GM12878 (cell line): ENCODE data around the gene TTC39C.

Experiments
- CBX3 ChIP-seq: fragments of 200-600 bp; sonication (generic); IDR thresholded peaks from 2 replicates; pipeline ENCODE4 v1.6.1; 2016; ENCODE audit warnings: low read depth, borderline replicate concordance
- ETV6 ChIP-seq, 2 experiments: fragments of 450-650 bp in 1 of 2; IDR thresholded peaks in 1 of 2; conservative IDR thresholded peaks in 1 of 2; 2 replicates each; pipeline ENCODE4 v1.6.1; 2014; ENCODE audit warnings: antibody characterized with exemption in 1 of 2, borderline replicate concordance in 1 of 2, low read depth in 1 of 2, mild to moderate bottlenecking in 1 of 2, moderate library complexity in 1 of 2
- EZH2 ChIP-seq: IDR thresholded peaks from 2 replicates; pipeline ENCODE4 v1.6.1; 2012; ENCODE audit warnings: low read depth, mild to moderate bottlenecking, control low read depth, inconsistent platforms, low read length, borderline replicate concordance; ENCODE audit not compliant: control insufficient read depth
- GABPA ChIP-seq: IDR thresholded peaks from 2 replicates; pipeline ENCODE4 v1.6.1; 2014; ENCODE audit warnings: antibody characterized with exemption, low read depth, mild to moderate bottlenecking, inconsistent platforms
- SIN3A ChIP-seq: IDR thresholded peaks from 2 replicates; pipeline ENCODE4 v1.6.1; 2012; ENCODE audit warnings: low read depth, low read length, improper control_type of control experiment
- SP1 ChIP-seq: IDR thresholded peaks from one replicate; pipeline ENCODE4 v1.6.1; 2011; ENCODE audit warnings: low read depth, low read length
- ZNF274 ChIP-seq: IDR thresholded peaks from one replicate; pipeline ENCODE4 v1.8.0; 2011; ENCODE audit not compliant: insufficient read length, insufficient read depth
- ZSCAN29 ChIP-seq: fragments of 450-650 bp; IDR thresholded peaks from 2 replicates; pipeline ENCODE4 v1.6.1; 2017; ENCODE audit warnings: mild to moderate bottlenecking, moderate library complexity
- TF ChIP-seq, protein P1 (sequence below), 3 experiments: IDR thresholded peaks in 2 of 3; conservative IDR thresholded peaks in 1 of 3; 2 replicates each; pipeline ENCODE4 v1.5.1; 2011; ENCODE audit warnings: low read depth in 3 of 3, low read length in 3 of 3, mild to moderate bottlenecking in 3 of 3, control low read depth in 2 of 3, moderate library complexity in 2 of 3, inconsistent platforms in 1 of 3, mixed read lengths in 1 of 3; ENCODE audit not compliant: control insufficient read depth in 2 of 3, insufficient read depth in 1 of 3; ENCODE audit errors: extremely low read depth in 1 of 3
- TF ChIP-seq, protein P2 (sequence below): IDR thresholded peaks from 2 replicates; pipeline ENCODE4 v1.6.1; 2012; ENCODE audit warnings: low read depth, low read length, improper control_type of control experiment

GRCh38 chr18:24015639-24016631 is 1.4 kb downstream of the TTC39C start:
- TF ChIP-seq, protein P1, sequence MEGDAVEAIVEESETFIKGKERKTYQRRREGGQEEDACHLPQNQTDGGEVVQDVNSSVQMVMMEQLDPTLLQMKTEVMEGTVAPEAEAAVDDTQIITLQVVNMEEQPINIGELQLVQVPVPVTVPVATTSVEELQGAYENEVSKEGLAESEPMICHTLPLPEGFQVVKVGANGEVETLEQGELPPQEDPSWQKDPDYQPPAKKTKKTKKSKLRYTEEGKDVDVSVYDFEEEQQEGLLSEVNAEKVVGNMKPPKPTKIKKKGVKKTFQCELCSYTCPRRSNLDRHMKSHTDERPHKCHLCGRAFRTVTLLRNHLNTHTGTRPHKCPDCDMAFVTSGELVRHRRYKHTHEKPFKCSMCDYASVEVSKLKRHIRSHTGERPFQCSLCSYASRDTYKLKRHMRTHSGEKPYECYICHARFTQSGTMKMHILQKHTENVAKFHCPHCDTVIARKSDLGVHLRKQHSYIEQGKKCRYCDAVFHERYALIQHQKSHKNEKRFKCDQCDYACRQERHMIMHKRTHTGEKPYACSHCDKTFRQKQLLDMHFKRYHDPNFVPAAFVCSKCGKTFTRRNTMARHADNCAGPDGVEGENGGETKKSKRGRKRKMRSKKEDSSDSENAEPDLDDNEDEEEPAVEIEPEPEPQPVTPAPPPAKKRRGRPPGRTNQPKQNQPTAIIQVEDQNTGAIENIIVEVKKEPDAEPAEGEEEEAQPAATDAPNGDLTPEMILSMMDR (IDR thresholded peaks at IDR 0.05 in 2 of 3, conservative IDR thresholded peaks at IDR 0.05 in 1 of 3; ENCODE audit: control insufficient read depth in 2 of 3, extremely low read depth in 1 of 3, insufficient read depth in 1 of 3, low read depth in 3 of 3, low read length in 3 of 3): no peak
- TF ChIP-seq ETV6 (conservative IDR thresholded peaks at IDR 0.05 in 1 of 2, IDR thresholded peaks at IDR 0.05 in 1 of 2; ENCODE audit: borderline replicate concordance in 1 of 2, low read depth in 1 of 2): no peak
- no peak for TF ChIP-seq EZH2
- TF ChIP-seq ZSCAN29: no peak
- no peak for TF ChIP-seq SIN3A
- TF ChIP-seq, protein P2, sequence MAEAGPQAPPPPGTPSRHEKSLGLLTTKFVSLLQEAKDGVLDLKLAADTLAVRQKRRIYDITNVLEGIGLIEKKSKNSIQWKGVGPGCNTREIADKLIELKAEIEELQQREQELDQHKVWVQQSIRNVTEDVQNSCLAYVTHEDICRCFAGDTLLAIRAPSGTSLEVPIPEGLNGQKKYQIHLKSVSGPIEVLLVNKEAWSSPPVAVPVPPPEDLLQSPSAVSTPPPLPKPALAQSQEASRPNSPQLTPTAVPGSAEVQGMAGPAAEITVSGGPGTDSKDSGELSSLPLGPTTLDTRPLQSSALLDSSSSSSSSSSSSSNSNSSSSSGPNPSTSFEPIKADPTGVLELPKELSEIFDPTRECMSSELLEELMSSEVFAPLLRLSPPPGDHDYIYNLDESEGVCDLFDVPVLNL: no peak
- no peak for TF ChIP-seq GABPA
- no peak for TF ChIP-seq CBX3
- no peak for TF ChIP-seq SP1
- no peak for TF ChIP-seq ZNF274
